SK-N-SH (cell line): Measurements from ENCODE around the gene SLCO2B1. TPM values are rescaled to one million over a fixed set of nuclear protein-coding genes. Genes with fewer than 3 reads are reported as not detected.

Experiments used
- CTCF ChIA-PET: fragments of 300-600, 350-600 bp; formaldehyde crosslinking; extraction: SDS; loops from one replicate; lab custom pipeline; 2021; lab: Yijun Ruan, JAX
- POLR2A ChIA-PET: fragments of 350-600 bp; sonication (Branson Sonifier 250); formaldehyde crosslinking; extraction: SDS; loops from one replicate; lab custom pipeline; 2020; ENCODE audit warnings: antibody characterized with exemption, inconsistent platforms; lab: Yijun Ruan, JAX
- DNase-seq: peaks from one replicate; pipeline ENCODE4 v3.0.0; 2012
- H2AFZ ChIP-seq: fragments of 200-600 bp; sonication (generic); 2 replicates; pipeline ENCODE4 v1.8.1; 2016; ENCODE audit warnings: antibody characterized with exemption, mild to moderate bottlenecking, low read depth
- H3F3A ChIP-seq: fragments of 200-600 bp; sonication (generic); replicated peaks from 2 replicates; pipeline ENCODE3; 2016; ENCODE audit warnings: antibody characterized with exemption, mild to moderate bottlenecking; ENCODE audit not compliant: insufficient read depth
- H3K27ac ChIP-seq, 2 experiments: fragments of 200-500 bp in 1 of 2; fragments of 200-600 bp in 1 of 2; sonication (Bioruptor generic) in 1 of 2; sonication (generic), shearing (Covaris generic) in 1 of 2; 2 replicates each; pipeline versions ENCODE4 v1.5.1 to v1.6.1; 2014 to 2016; ENCODE audit warnings: low read depth in 2 of 2, inconsistent platforms in 1 of 2, low read length in 1 of 2, mild to moderate bottlenecking in 1 of 2, mixed read lengths in 1 of 2
- H3K27me3 ChIP-seq: fragments of 200-600 bp; sonication (generic), shearing (Covaris generic); 2 replicates; pipeline ENCODE4 v1.6.1; 2016; ENCODE audit warnings: mixed run types; ENCODE audit not compliant: insufficient read depth
- H3K36me3 ChIP-seq, 2 experiments: fragments of 200-500 bp in 1 of 2; fragments of 200-600 bp in 1 of 2; sonication (Bioruptor generic) in 1 of 2; sonication (generic) in 1 of 2; replicated peaks in 1 of 2; 2 replicates each; pipeline versions ENCODE3 to v1.5.1; 2014 to 2016; ENCODE audit warnings: low read length in 1 of 2, mild to moderate bottlenecking in 1 of 2; ENCODE audit not compliant: insufficient read depth in 2 of 2, control insufficient read depth in 1 of 2
- H3K4me1 ChIP-seq, 2 experiments: fragments of 200-500 bp in 1 of 2; fragments of 200-600 bp in 1 of 2; sonication (Bioruptor generic) in 1 of 2; sonication (generic), shearing (Covaris generic) in 1 of 2; 2 replicates each; pipeline versions ENCODE4 v1.5.1 to v1.6.1; 2014 to 2016; ENCODE audit warnings: low read depth in 1 of 2, low read length in 1 of 2, mixed run types in 1 of 2; ENCODE audit not compliant: insufficient read depth in 2 of 2, control insufficient read depth in 1 of 2
- H3K4me2 ChIP-seq: fragments of 200-600 bp; sonication (generic), shearing (Covaris generic); 2 replicates; pipeline ENCODE4 v1.6.1; 2017; ENCODE audit warnings: mixed run types
- H3K4me3 ChIP-seq, 2 experiments: fragments of 200-500 bp in 1 of 2; fragments of 200-600 bp in 1 of 2; sonication (Bioruptor generic) in 1 of 2; sonication (generic), shearing (Covaris generic) in 1 of 2; 2 replicates each; pipeline versions ENCODE4 v1.5.1 to v1.8.1; 2014 to 2016; ENCODE audit warnings: low read depth in 2 of 2, inconsistent platforms in 1 of 2, low read length in 1 of 2, mild to moderate bottlenecking in 1 of 2, mixed read lengths in 1 of 2, moderate library complexity in 1 of 2
- H3K79me2 ChIP-seq: fragments of 200-600 bp; sonication (generic); 2 replicates; pipeline ENCODE4 v1.8.1; 2017; ENCODE audit warnings: mild to moderate bottlenecking; ENCODE audit not compliant: insufficient read depth
- H3K9ac ChIP-seq: fragments of 200-600 bp; sonication (generic); 2 replicates; pipeline ENCODE4 v1.6.1; 2017; ENCODE audit warnings: mixed run types
- H3K9me2 ChIP-seq: fragments of 200-600 bp; sonication (generic); 2 replicates; pipeline ENCODE4 v1.6.1; 2017; ENCODE audit warnings: mixed run types
- H3K9me3 ChIP-seq: fragments of 200-600 bp; sonication (generic); 2 replicates; pipeline ENCODE4 v1.6.1; 2017; ENCODE audit warnings: mixed run types, mild to moderate bottlenecking, moderate library complexity
- H4K20me1 ChIP-seq: fragments of 200-600 bp; sonication (generic); 2 replicates; pipeline ENCODE4 v1.6.1; 2017; ENCODE audit warnings: mild to moderate bottlenecking, mixed run types; ENCODE audit not compliant: insufficient read depth
- CHD2 ChIP-seq: fragments of 150-350 bp; IDR thresholded peaks from 2 replicates; pipeline ENCODE4 v1.6.1; 2018; ENCODE audit warnings: low read length; ENCODE audit not compliant: partially characterized antibody
- CTCF ChIP-seq: fragments of 200-600 bp; sonication (generic); IDR thresholded peaks from 2 replicates; pipeline ENCODE4 v1.6.1; 2017; ENCODE audit warnings: antibody characterized with exemption, mild to moderate bottlenecking, moderate library complexity
- GATA2 ChIP-seq: sonication (generic); formaldehyde crosslinking; IDR thresholded peaks from 2 replicates; pipeline ENCODE4 v1.5.0; 2020; ENCODE audit warnings: mild to moderate bottlenecking, missing genetic modification reagents
- JUND ChIP-seq: IDR thresholded peaks from 2 replicates; pipeline ENCODE4 v1.4.0; 2012
- MEF2A ChIP-seq: IDR thresholded peaks from 2 replicates; pipeline ENCODE4 v1.4.0; 2012; ENCODE audit warnings: low read depth, borderline replicate concordance
- NRF1 ChIP-seq: IDR thresholded peaks from 2 replicates; pipeline ENCODE4 v1.6.1; 2012; ENCODE audit warnings: low read depth, mild to moderate bottlenecking, low read length
- PBX3 ChIP-seq: IDR thresholded peaks from 2 replicates; pipeline ENCODE4; 2012
- POLR2AphosphoS5 ChIP-seq: IDR thresholded peaks from 2 replicates; pipeline ENCODE4 v1.6.1; 2012; ENCODE audit warnings: low read depth, low read length
- REST ChIP-seq: IDR thresholded peaks from 2 replicates; pipeline ENCODE4 v1.6.1; 2012; ENCODE audit warnings: mild to moderate bottlenecking, low read depth, low read length, moderate library complexity
- RXRA ChIP-seq: IDR thresholded peaks from 2 replicates; pipeline ENCODE4 v1.4.0; 2012; ENCODE audit warnings: low read depth, mild to moderate bottlenecking, borderline replicate concordance
- SIN3A ChIP-seq: IDR thresholded peaks from 2 replicates; pipeline ENCODE4 v1.6.1; 2012; ENCODE audit warnings: low read depth, mild to moderate bottlenecking, low read length, moderate library complexity, borderline replicate concordance
- SMC3 ChIP-seq: IDR thresholded peaks from 2 replicates; pipeline ENCODE4 v1.6.1; 2012; ENCODE audit warnings: low read depth, low read length, improper control_type of control experiment
- TCF12 ChIP-seq: IDR thresholded peaks from 2 replicates; pipeline ENCODE4 v1.4.0; 2012
- USF2 ChIP-seq: fragments of 150-350 bp; IDR thresholded peaks from 2 replicates; pipeline ENCODE4 v1.6.1; 2017; ENCODE audit warnings: antibody characterized with exemption, low read length, low read depth, borderline replicate concordance
- YY1 ChIP-seq: IDR thresholded peaks from 2 replicates; pipeline ENCODE4 v1.4.0; 2012; ENCODE audit warnings: low read depth, mild to moderate bottlenecking
- ZBTB33 ChIP-seq: IDR thresholded peaks from 2 replicates; pipeline ENCODE4 v1.4.0; 2012; ENCODE audit warnings: low read depth, borderline replicate concordance
- WGBS: methylation state at CpG from one replicate; pipeline ENCODE4 v1.1.6; 2017; ENCODE audit warnings: low lambda C conversion rate; 5-methylcytosine and 5-hydroxymethylcytosine counted together
- polyA plus RNA-seq, 3 experiments: library from polyadenylated mRNA; depleted of rRNA; stranded (reverse); fragments of >200 nt; gene quantifications; 2 replicates each; pipeline ENCODE4 v1.2.3, GENCODE V29; 2012

Gene SLCO2B1
- polyA plus RNA-seq, 1 of the 3 experiments (the other 2 are of a cell fraction): 0.18 TPM

DNA sequence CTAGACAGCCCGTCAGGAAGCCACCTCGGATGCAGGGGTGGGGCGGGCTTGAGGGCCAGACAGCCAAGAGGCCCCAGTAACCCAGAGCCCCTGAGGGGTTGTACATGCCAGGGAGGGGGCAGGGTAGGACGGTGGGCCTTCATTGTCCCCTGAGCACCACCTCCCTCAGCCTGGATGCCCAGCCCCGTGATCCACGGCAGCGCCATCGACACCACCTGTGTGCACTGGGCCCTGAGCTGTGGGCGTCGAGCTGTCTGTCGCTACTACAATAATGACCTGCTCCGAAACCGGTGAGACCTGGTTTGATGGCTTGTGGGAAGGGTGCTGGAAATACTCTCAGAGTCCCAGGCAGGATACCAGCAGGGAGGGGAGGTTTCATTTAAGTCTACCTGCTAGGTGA lies 52.2 kb downstream of the SLCO2B1 start:
- Histone ChIP-seq H2AFZ (no peak overlapping the region), H3K9me3 (no peaks in the 10 kb centered on the region), H3F3A (no peaks in the 10 kb centered on the region), H3K27ac (no peak overlapping the region), H3K9ac (no peak overlapping the region), H3K79me2 (no peaks in the 10 kb centered on the region), H3K9me2 (no peaks in the 10 kb centered on the region), H3K27me3 (no peaks in the 10 kb centered on the region; the same call in 1 of the 2 replicates), H3K4me1 (no peaks in the 10 kb centered on the region; a peak in 1 of 4 replicates), H3K4me3 (no peak overlapping the region), H4K20me1 (no peaks in the 10 kb centered on the region), H3K36me3 (no peaks in the 10 kb centered on the region), H3K4me2 (no peak overlapping the region)
- CTCF ChIA-PET: interaction anchor here (1.3 to 16.0 kb wide), 4 partner anchors 12 to 56 kb away, joined by 4 to 630 read pairs (median 188); partner anchors contain the start of genes SLCO2B1 and TPBGL
- POLR2A ChIA-PET: no interaction called here
- DNase-seq: no peak
- WGBS: 78% methylated on average over 6 of the region's 13 CpGs
- no peak for TF ChIP-seq MEF2A
- TF ChIP-seq PBX3: no peak
- no peak for TF ChIP-seq SMC3
- TF ChIP-seq GATA2 (CRISPR knock-in tag): no peak
- TF ChIP-seq CTCF: no peak
- no peak for TF ChIP-seq CHD2
- TF ChIP-seq SIN3A: no peak
- TF ChIP-seq JUND: no peak
- TF ChIP-seq USF2: no peak
- TF ChIP-seq ZBTB33: no peak
- no peak for TF ChIP-seq POLR2AphosphoS5
- TF ChIP-seq NRF1: no peak
- TF ChIP-seq REST: no peak
- TF ChIP-seq RXRA: no peak
- no peak for TF ChIP-seq YY1
- TF ChIP-seq TCF12: no peak
